HG02973 (cell line): ENCODE measurements around the gene AXDND1.
A peak's percentile ranks its signal among the peaks of the same experiment; 100 is the strongest.
"Not testable (repeated sequence)": the region's sequence is repeated elsewhere in the genome, so short reads cannot be mapped to it uniquely, and the experiment has no call there.

ENCODE experiments used
- ATAC-seq: cut with Tn5 transposase; IDR thresholded peaks from one replicate; pipeline ENCODE4 v1.9.1; 2021; ENCODE audit warnings: moderate library complexity; ENCODE audit not compliant: unreplicated experiment

Gene AXDND1

DNA sequence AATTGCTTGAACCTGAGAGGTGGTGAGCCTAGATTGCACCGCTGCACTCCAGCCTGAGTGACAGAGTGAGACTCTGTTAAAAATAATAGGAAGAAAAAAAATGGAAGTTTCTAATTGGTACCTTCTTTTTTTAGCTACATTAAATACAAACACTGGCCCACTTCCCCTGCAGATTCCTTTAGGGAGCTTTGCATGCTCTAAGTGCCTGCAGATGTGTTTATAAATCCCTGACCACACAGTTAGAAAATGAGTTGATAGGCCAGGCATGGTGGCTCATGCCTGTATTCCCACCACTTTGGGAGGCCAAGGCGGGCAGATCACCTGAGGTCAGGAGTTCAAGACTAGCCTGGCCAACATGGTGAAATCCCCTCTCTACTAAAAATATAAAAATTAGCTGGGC lies 4.1 kb upstream of the AXDND1 start:
- ATAC-seq = not testable (repeated sequence)

DNA sequence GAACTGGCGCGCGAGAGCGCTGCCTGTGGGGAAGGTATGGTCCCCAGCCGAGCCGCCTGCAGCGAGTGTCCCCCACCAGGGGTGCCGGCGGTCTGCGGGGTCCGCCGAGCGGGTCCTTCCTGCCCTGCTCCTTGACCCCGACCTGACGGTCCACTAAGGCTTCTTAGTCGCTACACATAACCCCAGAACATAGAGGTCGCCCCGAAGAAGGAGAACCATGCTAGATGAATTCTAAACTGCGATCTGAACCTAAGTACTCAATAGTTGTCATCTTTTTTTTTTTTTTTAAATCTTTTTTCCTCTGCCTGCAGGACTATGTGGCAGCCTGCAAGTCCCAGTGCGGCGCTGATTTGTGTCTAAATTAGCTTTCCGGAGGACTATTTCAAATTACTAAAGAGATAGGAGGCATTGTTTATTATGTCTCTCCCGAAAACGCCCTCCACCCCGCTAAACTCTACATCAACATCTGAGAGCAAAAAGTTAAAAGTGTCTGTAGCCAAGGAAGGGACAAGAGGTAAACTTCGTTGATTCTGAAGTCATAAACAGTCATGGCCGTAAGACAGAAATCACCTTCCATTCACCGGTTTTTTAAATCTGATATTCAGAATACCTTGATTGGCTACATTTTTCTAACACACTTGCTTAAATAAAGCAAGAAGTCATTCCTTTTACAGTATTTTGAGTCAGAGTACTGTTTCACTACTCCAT lies 476 bp downstream of the AXDND1 start:
- peak; percentile 12 for ATAC-seq

DNA sequence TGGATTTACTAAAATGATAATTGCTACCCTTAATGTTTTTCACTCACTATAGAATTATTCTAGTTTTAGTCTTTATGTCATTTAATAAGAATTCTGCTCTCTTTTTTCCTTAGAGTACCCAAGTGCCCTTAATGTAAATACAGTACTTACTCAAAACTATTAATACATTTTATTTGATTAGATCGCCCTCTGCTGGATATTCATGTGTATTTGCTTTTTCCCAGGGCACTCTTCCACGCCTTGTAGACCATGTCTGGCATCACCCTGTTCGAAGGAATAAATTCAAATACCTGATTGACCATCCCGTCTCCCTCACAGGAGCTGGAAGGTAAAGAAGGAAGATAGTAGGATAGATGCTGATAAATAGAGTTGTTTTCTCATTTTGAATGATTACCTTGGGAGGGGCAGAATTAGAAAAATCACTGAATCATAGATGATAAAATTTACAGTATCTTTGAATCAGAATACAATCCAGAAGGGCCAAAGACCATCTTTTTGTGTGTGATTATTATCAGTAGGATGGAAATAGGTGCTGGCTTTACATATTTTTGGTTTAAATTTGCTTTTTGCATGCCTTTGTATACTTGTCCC lies 4.1 kb downstream of the AXDND1 start:
- no peak for ATAC-seq

DNA sequence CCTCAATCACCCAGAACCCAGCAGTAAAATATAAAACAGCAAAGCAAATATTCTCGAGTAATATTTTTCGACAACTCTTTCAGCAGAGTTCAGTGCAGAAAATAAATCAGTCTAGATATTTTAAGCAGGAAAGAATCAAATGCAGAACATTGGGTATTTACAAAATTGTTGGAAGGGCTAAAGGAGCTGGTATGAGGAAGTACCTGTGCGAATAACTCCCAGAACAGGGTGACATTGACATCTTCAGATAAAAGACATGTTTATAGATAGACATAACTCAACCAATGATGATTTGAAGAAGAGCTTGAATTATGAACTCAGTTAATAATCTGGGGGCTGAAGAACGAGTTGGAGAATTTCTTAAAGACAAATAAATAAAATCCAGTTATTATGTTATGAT lies 6.4 kb downstream of the AXDND1 start:
- ATAC-seq = no peak

DNA sequence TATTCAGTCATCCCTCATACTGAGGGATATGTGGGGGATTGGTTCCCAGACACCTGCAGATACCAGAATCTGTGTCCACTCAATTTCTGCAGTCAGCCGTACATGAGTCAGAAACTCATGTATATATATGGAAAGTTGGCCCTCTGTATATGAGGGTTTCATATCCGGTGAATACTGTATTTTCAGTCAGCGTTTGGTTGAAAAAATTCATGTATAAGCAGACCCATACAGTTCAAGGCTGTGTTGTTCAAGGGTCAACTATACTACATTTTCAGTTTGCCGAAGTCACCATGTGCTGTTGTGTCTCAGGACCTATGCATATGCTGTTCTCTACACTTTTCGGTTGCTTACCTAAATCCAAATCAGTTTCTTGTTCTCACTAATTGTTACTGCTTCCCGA lies 10.5 kb downstream of the AXDND1 start:
- ATAC-seq = no peak

DNA sequence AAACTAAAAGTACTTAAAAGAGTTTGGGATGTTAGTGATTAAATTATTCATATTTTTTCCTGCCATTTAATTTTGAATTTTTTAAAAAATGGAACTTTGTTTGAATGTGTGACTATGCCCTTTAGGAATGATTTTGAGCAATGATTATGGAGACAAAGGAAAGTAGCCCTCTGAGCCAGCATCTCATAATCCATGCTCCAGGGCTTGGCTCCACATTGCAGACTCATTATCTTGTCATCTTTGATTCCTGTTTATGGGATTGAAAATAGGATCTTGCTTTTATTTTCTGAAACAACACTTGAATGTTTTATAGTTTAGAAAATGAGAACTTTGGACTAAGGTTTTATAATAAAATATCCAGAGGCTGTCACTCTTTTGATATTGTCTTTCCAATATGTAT lies 14.5 kb downstream of the AXDND1 start:
- no peak for ATAC-seq

DNA sequence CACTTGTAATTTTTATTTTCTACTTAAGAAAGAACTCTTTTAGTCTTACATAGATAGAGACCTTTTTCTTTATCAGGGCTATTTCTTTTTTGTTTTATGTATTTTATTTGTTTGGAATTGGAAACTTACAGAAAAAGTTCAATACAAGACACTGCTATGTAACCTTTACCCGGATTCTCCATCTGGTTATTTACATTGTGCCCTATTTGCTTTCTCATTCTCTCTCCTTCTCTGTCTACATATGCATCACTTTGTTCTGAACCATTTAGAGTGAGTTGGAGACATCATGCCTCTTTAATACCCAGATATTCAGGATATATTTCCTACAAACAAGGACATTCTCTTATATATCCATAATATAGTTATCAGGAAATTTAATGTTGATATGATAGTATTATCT lies 18.3 kb downstream of the AXDND1 start:
- no peak for ATAC-seq

DNA sequence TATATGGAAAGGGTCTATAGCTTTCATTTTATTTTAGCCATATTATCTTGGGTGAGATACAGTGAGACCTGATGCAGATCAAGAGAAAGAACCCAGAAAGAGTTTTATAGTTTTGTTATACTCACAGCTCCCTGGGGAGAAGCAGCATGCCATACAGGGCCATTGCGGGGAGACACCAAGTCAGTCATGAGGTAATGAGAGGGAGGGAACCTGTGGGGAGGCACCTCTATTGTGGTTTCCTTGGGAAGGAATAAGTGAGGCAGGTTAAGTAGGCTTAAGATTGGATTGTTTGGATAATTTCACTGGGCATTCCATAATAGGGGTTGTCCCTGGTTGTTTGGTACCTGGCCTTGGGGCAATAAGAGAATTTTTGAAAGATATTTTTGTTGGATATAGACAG lies 19.7 kb downstream of the AXDND1 start:
- no peak for ATAC-seq

DNA sequence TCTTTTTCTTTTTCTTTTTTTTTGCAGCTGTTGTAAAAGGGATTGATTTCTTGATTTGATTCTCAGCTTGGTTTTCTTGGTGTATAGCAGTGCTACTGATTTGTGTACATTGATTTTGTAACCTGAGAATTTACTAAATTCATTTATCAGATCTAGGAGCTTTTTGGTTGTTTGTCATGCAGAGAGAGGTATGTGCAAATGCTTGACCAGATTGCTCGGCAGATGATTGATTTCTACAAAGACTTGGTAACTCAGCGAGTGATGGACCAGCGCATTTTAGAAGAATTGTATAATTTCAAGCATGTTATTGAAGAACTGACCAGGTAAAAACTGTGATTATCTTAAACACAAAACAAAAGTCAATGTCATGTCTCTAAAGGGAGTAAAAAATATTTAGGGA lies 27.9 kb downstream of the AXDND1 start:
- ATAC-seq = no peak

DNA sequence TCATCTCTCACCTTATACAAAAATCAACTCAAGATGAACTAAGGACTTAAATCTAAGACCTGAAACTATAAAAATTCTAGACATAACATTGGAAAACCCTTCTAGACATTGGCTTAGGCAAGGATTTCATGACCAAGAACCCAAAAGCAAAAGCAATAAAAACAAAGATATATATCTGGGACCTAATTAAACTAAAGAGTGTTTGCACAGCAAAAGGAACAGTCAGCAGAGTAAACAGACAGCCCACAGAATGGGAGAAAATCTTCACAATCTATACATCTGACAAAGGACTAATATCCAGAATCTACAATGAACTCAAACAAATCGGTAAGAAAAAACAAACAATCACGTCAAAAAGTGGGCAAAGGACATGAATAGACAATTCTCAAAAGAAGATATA lies 33.6 kb downstream of the AXDND1 start:
- not testable (repeated sequence) for ATAC-seq

DNA sequence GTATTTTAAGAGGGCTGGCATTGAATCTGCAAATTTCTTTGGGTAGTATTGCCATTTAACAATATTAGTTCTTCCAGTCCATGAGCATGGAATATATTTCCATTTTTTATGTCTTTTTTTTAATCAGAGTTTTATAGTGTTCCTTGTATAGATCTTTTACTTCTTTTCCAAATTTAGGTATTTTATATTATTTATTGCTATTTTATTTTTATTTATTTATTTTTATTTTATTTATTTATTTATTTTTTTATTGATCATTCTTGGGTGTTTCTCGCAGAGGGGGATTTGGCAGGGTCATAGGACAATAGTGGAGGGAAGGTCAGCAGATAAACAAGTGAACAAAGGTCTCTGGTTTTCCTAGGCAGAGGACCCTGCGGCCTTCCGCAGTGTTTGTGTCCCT lies 52.0 kb downstream of the AXDND1 start:
- ATAC-seq = not testable (repeated sequence)

DNA sequence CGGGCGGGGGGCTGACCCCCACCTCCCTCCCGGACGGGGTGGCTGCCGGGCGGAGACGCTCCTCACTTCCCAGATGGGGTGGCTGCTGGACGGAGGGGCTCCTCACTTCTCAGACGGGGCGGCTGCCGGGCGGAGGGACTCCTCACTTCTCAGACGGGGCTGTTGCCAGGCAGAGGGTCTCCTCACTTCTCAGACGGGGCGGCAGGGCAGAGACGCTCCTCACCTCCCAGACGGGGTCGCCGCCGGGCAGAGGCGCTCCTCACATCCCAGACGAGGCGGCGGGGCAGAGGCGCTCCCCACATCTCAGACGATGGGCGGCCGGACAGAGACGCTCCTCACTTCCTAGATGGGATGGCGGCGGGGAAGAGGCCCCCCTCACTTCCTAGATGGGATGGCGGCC lies 52.9 kb downstream of the AXDND1 start:
- not testable (repeated sequence) for ATAC-seq

DNA sequence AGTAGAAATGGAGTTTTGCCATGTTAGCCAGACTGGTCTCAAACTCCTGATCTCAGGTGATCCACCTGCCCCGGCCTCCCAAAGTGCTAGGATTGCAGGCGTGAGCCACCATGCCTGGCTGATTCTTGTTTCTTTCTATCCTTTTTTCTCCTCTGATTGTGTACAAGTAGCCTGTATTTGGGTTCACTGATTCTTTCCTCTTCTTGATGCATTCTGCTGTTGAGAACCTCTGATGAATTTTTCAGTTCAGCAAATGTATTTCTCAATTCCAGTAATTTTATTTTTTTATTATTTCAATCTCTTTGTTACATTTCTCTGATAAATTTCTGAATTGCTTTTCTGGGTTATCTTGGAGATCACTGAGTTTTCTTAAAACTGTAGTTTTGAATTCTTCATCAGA lies 58.8 kb downstream of the AXDND1 start:
- no peak for ATAC-seq

DNA sequence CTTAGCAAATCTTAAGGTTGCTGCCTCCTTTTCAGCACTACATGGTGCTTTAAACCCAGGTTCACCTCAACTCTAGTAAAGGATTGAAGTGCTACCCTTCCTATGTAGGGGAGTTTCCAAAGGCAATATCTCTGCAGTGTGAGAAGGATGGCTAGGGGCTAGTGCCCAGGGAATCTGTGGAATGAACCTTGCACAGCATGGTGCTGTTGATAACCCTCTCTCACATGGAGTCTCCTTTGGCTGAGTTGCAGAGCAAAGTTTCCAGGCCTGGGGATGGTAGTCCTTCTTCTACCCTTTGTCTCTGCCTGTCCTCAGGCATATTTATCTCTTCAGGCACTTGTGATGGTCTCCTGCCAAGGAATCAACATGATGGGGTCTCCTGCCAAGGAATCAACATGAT lies 59.4 kb downstream of the AXDND1 start:
- no peak for ATAC-seq

DNA sequence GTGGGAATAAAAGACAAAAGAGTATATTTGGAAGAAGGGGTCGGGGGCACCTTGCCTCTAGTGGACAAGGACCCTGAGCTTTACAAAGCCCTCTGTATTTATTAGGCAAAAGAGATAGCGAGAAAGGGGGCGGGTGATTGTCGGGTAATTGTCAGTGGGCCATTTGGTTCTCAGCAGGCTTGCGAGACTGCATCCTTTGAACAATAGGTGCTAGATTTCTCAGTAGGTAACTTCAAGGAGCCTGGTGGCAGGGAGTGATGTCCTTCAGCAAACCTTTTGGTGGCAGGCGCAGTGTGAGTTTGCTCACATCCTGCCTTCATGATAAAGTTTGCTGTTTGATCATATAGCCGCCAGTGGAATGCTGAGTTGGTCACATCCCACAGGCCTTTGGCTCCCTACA lies 71.4 kb downstream of the AXDND1 start:
- no peak for ATAC-seq

DNA sequence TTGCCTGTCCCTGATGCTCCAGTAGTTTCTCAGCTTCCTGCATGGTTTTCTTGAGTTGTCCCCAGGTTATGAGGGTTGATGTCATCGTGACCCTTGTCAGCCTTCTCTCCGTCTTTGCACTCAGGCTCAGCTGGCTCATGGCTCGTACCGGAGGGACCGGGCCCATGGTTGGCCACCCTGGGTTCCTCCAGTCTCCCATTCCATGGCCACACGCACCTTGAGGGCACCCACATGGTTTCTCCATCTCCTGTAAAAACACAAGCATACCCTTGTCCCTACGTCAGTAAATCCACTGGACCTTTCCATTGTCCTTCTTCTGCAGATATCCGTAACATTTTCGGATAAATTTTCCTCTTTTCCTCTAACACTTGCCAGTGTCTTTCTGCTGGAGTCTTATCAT lies 73.9 kb downstream of the AXDND1 start:
- ATAC-seq = not testable (repeated sequence)

DNA sequence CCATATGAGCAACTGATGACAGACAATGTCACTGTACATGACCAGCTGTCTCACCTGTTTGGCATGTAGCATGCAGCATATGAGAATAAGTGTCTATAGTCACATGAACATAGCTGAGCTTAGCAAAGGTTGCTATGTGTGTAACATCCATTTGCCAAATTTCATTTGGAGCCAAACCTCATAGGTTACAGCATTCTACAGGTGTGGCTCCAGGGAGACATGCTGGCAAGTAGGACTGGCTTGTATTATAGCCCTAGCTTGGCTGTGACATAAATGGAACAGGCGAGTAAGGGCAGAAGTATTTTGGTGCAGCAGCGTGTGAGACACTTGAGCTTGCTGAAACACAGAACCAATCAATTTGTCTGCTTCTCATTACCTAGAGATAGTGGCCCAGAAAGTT lies 74.5 kb downstream of the AXDND1 start:
- not testable (repeated sequence) for ATAC-seq

DNA sequence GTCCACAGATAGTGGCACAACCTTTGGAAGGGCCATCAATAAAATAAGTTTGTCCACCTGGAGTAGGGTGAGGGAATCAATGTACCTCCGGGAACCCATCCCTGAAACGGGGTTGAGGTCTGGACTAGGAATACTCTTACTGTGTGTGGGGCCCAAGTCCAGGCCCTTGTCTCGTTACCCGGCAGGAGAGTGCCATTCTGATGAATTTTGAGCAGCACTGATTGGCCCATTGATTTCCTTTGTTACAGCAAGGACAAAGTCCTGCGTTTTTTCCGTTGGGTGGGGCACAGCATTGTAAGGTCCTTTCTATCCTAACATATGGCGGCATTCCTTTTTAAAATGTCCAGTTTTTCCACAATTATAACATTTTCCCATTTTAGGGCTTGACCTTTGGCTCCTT lies 75.2 kb downstream of the AXDND1 start:
- no peak for ATAC-seq

DNA sequence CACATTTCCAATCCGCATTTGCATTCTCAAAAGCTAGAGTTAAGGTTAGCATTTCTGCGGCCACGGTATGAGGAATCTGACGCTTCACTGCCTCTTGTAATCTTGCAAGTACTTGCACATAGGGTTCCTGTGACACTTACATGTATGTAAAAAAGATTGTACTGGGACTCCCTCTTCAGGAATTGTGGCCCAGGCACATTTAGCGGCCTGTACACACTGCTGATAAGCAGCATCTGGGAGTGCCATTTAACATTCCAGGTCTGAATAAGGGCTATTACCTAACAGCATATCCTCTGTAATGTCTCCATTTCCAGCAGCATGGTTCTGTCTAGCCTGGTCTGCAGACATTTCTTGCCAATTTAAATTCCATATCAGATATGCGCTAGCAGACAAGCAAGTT lies 75.7 kb downstream of the AXDND1 start:
- ATAC-seq = no peak

DNA sequence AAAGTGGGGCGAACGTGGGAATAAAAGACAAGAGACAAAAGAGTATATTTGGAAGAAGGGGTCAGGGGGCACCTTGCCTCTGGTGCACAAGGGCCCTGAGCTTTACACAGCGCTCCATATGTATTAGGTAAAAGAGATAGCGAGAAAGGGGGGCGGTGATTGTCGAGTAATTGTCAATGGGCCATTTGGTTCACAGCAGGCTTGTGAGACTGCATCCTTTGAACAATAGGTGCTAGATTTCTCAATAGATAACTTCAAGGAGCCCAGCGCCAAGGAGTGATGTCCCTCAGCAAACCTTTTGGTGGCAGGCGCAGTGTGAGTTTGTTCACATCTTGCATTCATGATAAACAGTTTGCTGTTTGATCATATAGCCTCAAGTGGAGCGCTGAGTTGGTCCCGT lies 77.1 kb downstream of the AXDND1 start:
- ATAC-seq = not testable (repeated sequence)

DNA sequence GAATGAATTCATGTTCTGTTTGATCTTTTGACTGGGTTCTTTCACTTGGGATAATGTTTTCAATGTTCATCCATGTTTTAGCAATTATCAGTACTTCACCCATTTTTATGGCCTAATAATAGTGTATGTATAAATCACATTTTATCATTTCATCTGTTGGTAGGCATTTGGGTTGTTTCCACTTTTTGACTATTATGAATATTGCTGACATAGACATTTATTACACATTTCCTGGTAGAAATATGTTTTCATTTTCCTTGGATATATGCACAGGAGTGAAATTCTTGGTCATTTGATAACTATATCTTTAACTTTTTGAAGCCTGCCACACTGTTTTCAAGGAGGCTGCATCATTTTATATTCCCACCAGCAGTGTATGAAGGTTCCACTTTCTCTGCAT lies 79.8 kb downstream of the AXDND1 start:
- ATAC-seq = no peak

DNA sequence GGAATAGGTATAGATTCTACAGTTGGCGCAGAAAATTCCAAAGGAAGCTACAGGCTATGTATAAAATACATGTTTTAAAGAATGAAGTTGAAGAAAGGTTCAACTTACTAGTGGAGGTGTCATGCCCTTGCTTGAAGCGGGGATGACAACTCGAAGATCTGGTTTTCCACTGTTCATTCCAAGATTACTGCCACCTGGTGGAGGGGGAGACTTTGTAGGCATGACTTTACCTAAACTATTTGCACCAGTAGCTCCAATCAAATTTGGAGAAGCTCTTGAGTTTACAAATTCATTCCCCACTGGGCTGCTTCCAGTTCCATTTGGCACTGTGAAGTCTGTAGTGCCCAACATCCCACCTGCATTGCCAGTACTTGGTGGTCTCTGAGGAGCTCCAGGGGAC lies 81.7 kb downstream of the AXDND1 start:
- no peak for ATAC-seq
